NCI-H446 (cell line): ENCODE measurements around the gene CMPK1.
"Not testable (repeated sequence)": the region's sequence is repeated elsewhere in the genome, so short reads cannot be mapped to it uniquely, and the experiment has no call there.

Source experiments
- DNase-seq, 2 experiments: peaks; one replicate each; lab custom pipeline; 2025; lab: John Stamatoyannopoulos, UW

The CMPK1 gene

GRCh38 chr1:47333578-47333921 is at the start of gene CMPK1:
CMPK1 (plus strand) TSS chr1:47333790; CDS start chr1:47333946, 156 bp downstream.
- peak; percentile 41 to 83 for DNase-seq

GRCh38 chr1:47288116-47288515 is 45.5 kb upstream of the CMPK1 start:
- not testable (repeated sequence) for DNase-seq

- not testable (repeated sequence) for DNase-seq
Measured at GRCh38 chr1:47294863-47295262, 38.7 kb upstream of the CMPK1 start.

GRCh38 chr1:47295579-47295978 is 38.0 kb upstream of the CMPK1 start:
- no peak for DNase-seq

- no peak for DNase-seq
Measured at GRCh38 chr1:47298025-47298699, 35.4 kb upstream of the CMPK1 start.

- no peak for DNase-seq
Measured at GRCh38 chr1:47302472-47302871, 31.1 kb upstream of the CMPK1 start.

- DNase-seq = no peak
Measured at GRCh38 chr1:47309427-47309826, 24.2 kb upstream of the CMPK1 start.

- DNase-seq = peak; percentile 99 to 100
Measured at GRCh38 chr1:47313915-47314664, 19.5 kb upstream of the CMPK1 start, which contains the start of gene STIL. STIL (minus strand) TSS chr1:47314147; CDS start chr1:47310319, 3,828 bp downstream.

- no peak for DNase-seq
Measured at GRCh38 chr1:47317841-47318240, 15.7 kb upstream of the CMPK1 start.

- DNase-seq = not testable (repeated sequence)
Measured at GRCh38 chr1:47319968-47320367, 13.6 kb upstream of the CMPK1 start.

- DNase-seq = no peak
Measured at GRCh38 chr1:47323599-47324031, 10.0 kb upstream of the CMPK1 start.

- DNase-seq = no peak
Measured at GRCh38 chr1:47324682-47325081, 8.9 kb upstream of the CMPK1 start.

- DNase-seq = no peak
Measured at GRCh38 chr1:47325528-47325927, 8.1 kb upstream of the CMPK1 start.

- DNase-seq = no peak
Measured at GRCh38 chr1:47326271-47326670, 7.3 kb upstream of the CMPK1 start.

- no peak for DNase-seq
Measured at GRCh38 chr1:47328992-47329391, 4.6 kb upstream of the CMPK1 start.

- no peak for DNase-seq
Measured at GRCh38 chr1:47330212-47330611, 3.4 kb upstream of the CMPK1 start.

GRCh38 chr1:47331875-47332274 is 1.7 kb upstream of the CMPK1 start:
- no peak for DNase-seq

GRCh38 chr1:47332779-47333577 is 612 bp upstream of the CMPK1 start:
- DNase-seq = no peak

- peak; percentile 62 to 88 for DNase-seq
Measured at GRCh38 chr1:47333922-47334764, 553 bp downstream of the CMPK1 start.

- DNase-seq = no peak
Measured at GRCh38 chr1:47334765-47335435, 1.3 kb downstream of the CMPK1 start.

GRCh38 chr1:47337350-47337749 is 3.8 kb downstream of the CMPK1 start:
- DNase-seq = no peak
